Large intestine (tissue), 12 donors: ENCODE results near the gene AFAP1L2. TPM values are rescaled to one million over a fixed set of nuclear protein-coding genes. Genes with fewer than 3 reads are reported as not detected.

Experiments used
- DNase-seq, 2 donors: peaks; one replicate each; pipeline versions ENCODE4 v3.0.0 to v3.0.0-alpha.2; 2013
- H3K27ac ChIP-seq: one replicate; pipeline ENCODE4 v1.5.1; 2013; ENCODE audit warnings: low read length
- H3K27me3 ChIP-seq: 2 replicates; pipeline ENCODE4 v1.6.1; 2013; ENCODE audit warnings: low read length; ENCODE audit not compliant: control insufficient read depth, insufficient read depth
- H3K36me3 ChIP-seq: 2 replicates; pipeline ENCODE4 v1.6.1; 2013; ENCODE audit warnings: low read length; ENCODE audit not compliant: control insufficient read depth, insufficient read depth
- H3K4me1 ChIP-seq: one replicate; pipeline ENCODE4 v1.6.1; 2013; ENCODE audit warnings: low read length; ENCODE audit not compliant: control insufficient read depth, insufficient read depth
- H3K4me3 ChIP-seq: one replicate; pipeline ENCODE4 v1.5.1; 2013; ENCODE audit warnings: low read length
- H3K9me3 ChIP-seq: one replicate; pipeline ENCODE4 v1.6.1; 2013; ENCODE audit warnings: mild to moderate bottlenecking, low read depth, low read length, moderate library complexity; ENCODE audit not compliant: control insufficient read depth
- WGBS: methylation state at CpG from one replicate; pipeline ENCODE4 v1.1.5; 2013; ENCODE audit warnings: low lambda C conversion rate; ENCODE audit not compliant: insufficient coverage; 5-methylcytosine and 5-hydroxymethylcytosine counted together
- long read RNA-seq, 11 donors: transcript quantifications; one replicate each; lab custom pipeline, GENCODE V29; 2026
- polyA plus RNA-seq: library from polyadenylated mRNA; unstranded; fragments of 120-200 nt; gene quantifications from one replicate; pipeline ENCODE4 v1.2.1, GENCODE V29; 2013

AFAP1L2 gene, protein sequence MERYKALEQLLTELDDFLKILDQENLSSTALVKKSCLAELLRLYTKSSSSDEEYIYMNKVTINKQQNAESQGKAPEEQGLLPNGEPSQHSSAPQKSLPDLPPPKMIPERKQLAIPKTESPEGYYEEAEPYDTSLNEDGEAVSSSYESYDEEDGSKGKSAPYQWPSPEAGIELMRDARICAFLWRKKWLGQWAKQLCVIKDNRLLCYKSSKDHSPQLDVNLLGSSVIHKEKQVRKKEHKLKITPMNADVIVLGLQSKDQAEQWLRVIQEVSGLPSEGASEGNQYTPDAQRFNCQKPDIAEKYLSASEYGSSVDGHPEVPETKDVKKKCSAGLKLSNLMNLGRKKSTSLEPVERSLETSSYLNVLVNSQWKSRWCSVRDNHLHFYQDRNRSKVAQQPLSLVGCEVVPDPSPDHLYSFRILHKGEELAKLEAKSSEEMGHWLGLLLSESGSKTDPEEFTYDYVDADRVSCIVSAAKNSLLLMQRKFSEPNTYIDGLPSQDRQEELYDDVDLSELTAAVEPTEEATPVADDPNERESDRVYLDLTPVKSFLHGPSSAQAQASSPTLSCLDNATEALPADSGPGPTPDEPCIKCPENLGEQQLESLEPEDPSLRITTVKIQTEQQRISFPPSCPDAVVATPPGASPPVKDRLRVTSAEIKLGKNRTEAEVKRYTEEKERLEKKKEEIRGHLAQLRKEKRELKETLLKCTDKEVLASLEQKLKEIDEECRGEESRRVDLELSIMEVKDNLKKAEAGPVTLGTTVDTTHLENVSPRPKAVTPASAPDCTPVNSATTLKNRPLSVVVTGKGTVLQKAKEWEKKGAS
- 12.0 TPM for polyA plus RNA-seq
- long read RNA-seq, donor 1: 0 reads
- long read RNA-seq, donor 2: 0 reads
- long read RNA-seq, donor 3: 0 reads
- long read RNA-seq, donor 4: 0 reads
- long read RNA-seq, donor 5, partial matches to known transcripts: 0 of 5 reads
- long read RNA-seq, donor 5, other reads (novel, unspliced or antisense): 0 of 5 reads
- long read RNA-seq, donor 6: 0 reads
- long read RNA-seq, donor 7, partial matches to known transcripts: 0 of 3 reads
- long read RNA-seq, donor 7, other reads (novel, unspliced or antisense): 0 of 3 reads
- long read RNA-seq, donor 8, partial matches to known transcripts: 14 of 14 reads
- long read RNA-seq, donor 8, other reads (novel, unspliced or antisense): 0 of 14 reads
- long read RNA-seq, donor 9: 0 reads
- long read RNA-seq, donor 10, partial matches to known transcripts: 0 of 2 reads
- long read RNA-seq, donor 10, other reads (novel, unspliced or antisense): 0 of 2 reads
- long read RNA-seq, donor 11: 0 reads

- no peak within 1 kb of the TSS for H3K27ac ChIP-seq
- H3K27me3 ChIP-seq: peaks cover 56% of the 10 kb centered on the region
- peaks cover 8% of the 10 kb centered on the region for H3K9me3 ChIP-seq
- peak; percentile 35 to 62 for DNase-seq
- H3K36me3 ChIP-seq: no peaks in the 10 kb centered on the region
- no CpG with 5 or more reads among the region's 88 CpGs for WGBS
- H3K4me1 ChIP-seq: peaks cover 12% of the 10 kb centered on the region
- H3K4me3 ChIP-seq: peak within 1 kb of the TSS; percentile 53
Measured at GRCh38 chr10:114404171-114405010, at the start of gene AFAP1L2. Gene AFAP1L2 (minus strand): TSS chr10:114404502. CDS start chr10:114404455, 47 bp downstream.

DNA sequence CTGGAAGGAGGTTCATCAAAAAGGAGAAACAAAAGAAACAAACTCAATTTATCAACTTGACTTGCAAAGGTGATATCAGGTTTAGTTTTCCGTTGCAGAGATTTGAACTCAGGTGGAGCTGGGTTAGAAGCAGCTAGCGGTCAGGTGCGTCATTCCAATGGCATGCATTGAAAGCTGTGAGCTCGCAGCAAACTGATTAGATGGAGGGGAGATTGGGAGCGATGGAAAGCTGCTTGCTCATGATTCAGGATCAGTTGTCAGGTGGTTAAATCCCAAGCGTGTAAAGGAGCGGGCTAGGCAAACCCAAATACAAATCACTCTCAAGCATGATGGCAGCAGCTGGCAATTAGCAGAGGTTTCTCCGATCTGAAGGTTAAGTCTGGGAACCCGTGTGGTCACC, 49.3 kb upstream of the AFAP1L2 start:
- 100% methylated on average over 1 of the region's 9 CpGs for WGBS
- H3K4me1 ChIP-seq: no peaks in the 10 kb centered on the region
- H3K4me3 ChIP-seq: no peak overlapping the region

DNA sequence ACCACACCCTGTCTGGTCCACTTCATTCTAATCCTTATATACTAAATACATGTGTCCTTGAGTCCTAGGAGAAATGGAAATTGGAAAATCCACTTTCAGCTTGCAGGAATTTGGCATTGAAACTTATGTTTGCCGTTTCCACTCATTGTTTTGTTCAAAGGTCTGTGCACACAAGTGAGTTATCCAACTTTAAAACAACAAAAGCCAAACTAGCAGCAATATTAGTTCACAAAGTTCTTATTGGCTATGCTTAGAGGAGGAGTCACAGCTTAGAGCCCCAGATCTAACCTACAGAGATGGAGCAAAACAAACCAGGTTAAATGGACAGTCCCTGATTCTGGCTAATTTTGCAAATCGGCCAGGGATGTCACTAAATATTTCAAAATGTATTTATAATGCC, 44.6 kb upstream of the AFAP1L2 start:
- no peak for DNase-seq
- Histone ChIP-seq H3K9me3 (no peaks in the 10 kb centered on the region), H3K4me1 (no peaks in the 10 kb centered on the region), H3K4me3 (no peak overlapping the region), H3K27ac (no peak overlapping the region), H3K36me3 (peaks cover 19% of the 10 kb centered on the region), H3K27me3 (no peaks in the 10 kb centered on the region)
- no CpG with 5 or more reads among the region's 2 CpGs for WGBS

More for the DNA sequence above, 49.3 kb upstream of the AFAP1L2 start:
- Histone ChIP-seq H3K9me3 (no peaks in the 10 kb centered on the region), H3K27me3 (no peaks in the 10 kb centered on the region), H3K27ac (no peak overlapping the region), H3K36me3 (peaks cover 14% of the 10 kb centered on the region)
- DNase-seq: no peak

GRCh38 chr10:114445332-114445731, 41.0 kb upstream of the AFAP1L2 start:
- Histone ChIP-seq H3K27ac (no peak overlapping the region), H3K4me3 (no peak overlapping the region), H3K4me1 (no peaks in the 10 kb centered on the region), H3K36me3 (peaks cover 21% of the 10 kb centered on the region), H3K27me3 (no peaks in the 10 kb centered on the region), H3K9me3 (no peaks in the 10 kb centered on the region)
- no CpG with 5 or more reads among the region's 6 CpGs for WGBS
- DNase-seq: no peak

DNA sequence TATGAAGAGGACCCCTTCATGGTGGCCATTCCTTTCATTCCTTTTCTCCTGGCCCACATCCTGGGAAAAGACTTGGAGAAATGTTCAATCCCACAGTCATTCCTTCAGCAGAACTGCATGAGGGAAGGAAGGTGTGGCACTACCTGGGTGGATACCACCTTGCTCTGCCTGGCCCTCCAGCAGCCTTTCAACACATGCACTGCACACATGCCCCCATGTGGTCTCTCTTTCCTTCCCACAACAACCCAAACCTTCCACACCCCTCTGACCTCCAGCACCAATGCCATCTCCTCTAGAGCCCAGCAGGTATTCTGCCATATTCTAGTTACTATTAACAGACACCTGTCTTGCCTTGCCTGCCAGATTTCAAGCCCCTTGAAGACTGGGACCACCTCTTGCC, 40.5 kb upstream of the AFAP1L2 start:
- Histone ChIP-seq H3K36me3 (peaks cover 26% of the 10 kb centered on the region), H3K4me1 (no peaks in the 10 kb centered on the region), H3K9me3 (no peaks in the 10 kb centered on the region), H3K4me3 (no peak overlapping the region), H3K27me3 (no peaks in the 10 kb centered on the region), H3K27ac (no peak overlapping the region)
- DNase-seq: no peak

DNA sequence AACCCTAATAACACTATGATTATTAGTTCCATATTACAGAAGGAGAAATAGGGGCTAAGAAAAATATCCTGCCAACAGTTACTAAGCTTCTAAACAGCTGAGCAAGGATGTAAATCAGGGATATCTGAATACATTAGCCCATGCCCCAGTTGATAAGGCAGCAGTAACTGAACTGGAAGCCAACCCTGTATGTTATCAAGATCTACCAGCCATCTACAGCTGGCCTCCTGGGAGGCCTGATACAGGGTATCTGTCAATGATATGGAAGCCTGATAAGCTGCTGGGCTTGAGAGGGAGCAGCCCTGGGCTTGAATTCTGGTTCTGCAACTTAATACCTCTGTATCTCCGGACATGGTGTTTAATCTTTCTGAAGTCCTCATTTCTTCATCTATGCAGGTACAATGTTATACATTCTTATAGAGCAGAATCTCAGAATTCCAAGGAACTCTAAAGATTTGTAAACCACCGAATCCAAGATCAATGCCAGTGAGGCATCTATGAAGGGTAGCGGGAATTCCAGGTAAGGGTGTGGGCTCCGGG, 37.9 kb upstream of the AFAP1L2 start:
- H3K36me3 ChIP-seq: peaks cover 46% of the 10 kb centered on the region

GRCh38 chr10:114441107-114441506, 36.8 kb upstream of the AFAP1L2 start:
- Histone ChIP-seq H3K4me3 (no peak overlapping the region), H3K4me1 (no peaks in the 10 kb centered on the region), H3K27me3 (no peaks in the 10 kb centered on the region), H3K27ac (no peak overlapping the region), H3K36me3 (peaks cover 54% of the 10 kb centered on the region), H3K9me3 (no peaks in the 10 kb centered on the region)
- WGBS: 83% methylated on average over 1 of the region's 1 CpG
- no peak for DNase-seq

More for the DNA sequence above, 37.9 kb upstream of the AFAP1L2 start:
- WGBS: 17% methylated on average over 1 of the region's 4 CpGs
- no peak overlapping the region for H3K4me3 ChIP-seq
- H3K4me1 ChIP-seq: no peaks in the 10 kb centered on the region
- H3K9me3 ChIP-seq: no peaks in the 10 kb centered on the region
- H3K27me3 ChIP-seq: no peaks in the 10 kb centered on the region
- DNase-seq: no peak
- no peak overlapping the region for H3K27ac ChIP-seq

DNA sequence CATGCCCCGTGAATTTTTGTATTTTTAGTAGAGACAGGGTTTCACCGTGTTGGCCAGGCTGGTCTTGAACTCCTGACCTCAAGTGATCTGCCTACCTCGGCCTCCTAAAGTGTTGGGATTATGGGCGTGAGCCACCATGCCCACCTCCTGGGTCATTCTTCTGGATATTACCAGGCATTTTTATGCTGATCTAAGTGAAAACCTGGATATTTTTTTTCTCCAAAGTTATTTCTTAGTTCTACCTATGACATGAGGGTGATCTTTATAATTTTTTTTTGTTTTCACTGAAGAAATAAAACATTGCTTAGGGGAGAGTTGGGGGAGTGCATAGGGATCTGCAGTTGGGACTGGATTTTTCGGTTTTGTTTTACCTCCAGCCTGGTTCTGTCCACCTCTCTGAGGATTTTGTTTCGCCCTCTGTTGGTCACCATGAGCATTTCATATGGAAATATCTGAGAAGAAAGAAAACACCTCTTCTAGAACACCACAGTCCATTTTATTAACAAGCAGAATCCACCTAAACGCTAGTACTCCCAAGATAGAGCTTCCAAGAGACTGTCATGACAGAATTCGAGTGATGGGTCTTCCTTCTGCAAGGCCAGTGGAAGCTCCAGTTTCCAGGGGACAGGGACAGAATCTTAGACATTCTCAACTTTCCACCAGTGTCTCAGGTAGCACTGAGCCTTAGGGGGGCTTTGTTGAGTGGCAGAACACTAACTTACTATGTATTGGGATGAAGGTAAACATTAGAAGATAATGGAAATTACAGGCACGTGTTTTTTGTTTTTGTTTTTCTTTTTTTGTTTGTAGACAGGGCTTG, 33.4 kb upstream of the AFAP1L2 start:
- no peak for DNase-seq
- 74% methylated on average over 2 of the region's 9 CpGs for WGBS
- H3K27me3 ChIP-seq: no peaks in the 10 kb centered on the region
- no peak overlapping the region for H3K27ac ChIP-seq
- H3K9me3 ChIP-seq: no peaks in the 10 kb centered on the region
- H3K4me3 ChIP-seq: no peak overlapping the region
- H3K36me3 ChIP-seq: peaks cover 69% of the 10 kb centered on the region
- no peaks in the 10 kb centered on the region for H3K4me1 ChIP-seq

DNA sequence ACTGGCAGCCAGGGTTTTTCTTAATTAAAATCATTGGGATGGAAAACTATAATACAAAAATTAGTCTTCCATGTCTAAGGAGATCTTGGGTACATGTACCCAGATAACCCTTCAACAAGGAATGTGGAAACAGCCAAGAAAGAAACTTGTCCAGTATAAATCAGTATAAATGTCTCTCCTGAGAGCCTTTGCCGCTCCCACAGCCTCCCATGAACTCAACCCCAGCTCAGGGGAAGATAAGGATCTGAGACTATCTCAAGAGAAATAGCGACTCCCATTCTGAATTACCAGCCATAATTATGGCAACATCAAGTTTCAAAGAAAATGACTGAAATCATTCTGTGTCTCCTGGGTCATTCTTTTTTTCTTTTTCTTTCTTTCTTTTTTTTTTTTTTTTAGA, 32.6 kb upstream of the AFAP1L2 start:
- Histone ChIP-seq H3K27ac (no peak overlapping the region), H3K36me3 (peaks cover 67% of the 10 kb centered on the region), H3K4me1 (no peaks in the 10 kb centered on the region), H3K27me3 (no peaks in the 10 kb centered on the region), H3K9me3 (no peaks in the 10 kb centered on the region), H3K4me3 (no peak overlapping the region)
- DNase-seq: no peak
- 100% methylated on average over 1 of the region's 2 CpGs for WGBS
